GM10248 (cell line): ENCODE measurements around the gene TCEANC2.

Experiments
- CTCF ChIA-PET: fragments of 300-600 bp; sonication (Branson Sonifier 250); formaldehyde crosslinking; extraction: SDS; loops from one replicate; lab custom pipeline; 2021; ENCODE audit warnings: antibody characterized with exemption; lab: Yijun Ruan, JAX
- POLR2A ChIA-PET: fragments of 350-650 bp; sonication (Branson Sonifier 250); formaldehyde crosslinking; extraction: SDS; loops from one replicate; lab custom pipeline; 2020; ENCODE audit warnings: antibody characterized with exemption; lab: Yijun Ruan, JAX
- DNase-seq: peaks from one replicate; pipeline ENCODE4 v3.0.0; 2012; ENCODE audit errors: extremely low spot score
- TF ChIP-seq, protein P1 (sequence below): IDR thresholded peaks from 2 replicates; pipeline ENCODE4 v1.5.1; 2012; ENCODE audit warnings: mild to moderate bottlenecking, low read depth; ENCODE audit errors: extremely low read depth, missing control alignments, control extremely low read depth

Gene TCEANC2

DNA sequence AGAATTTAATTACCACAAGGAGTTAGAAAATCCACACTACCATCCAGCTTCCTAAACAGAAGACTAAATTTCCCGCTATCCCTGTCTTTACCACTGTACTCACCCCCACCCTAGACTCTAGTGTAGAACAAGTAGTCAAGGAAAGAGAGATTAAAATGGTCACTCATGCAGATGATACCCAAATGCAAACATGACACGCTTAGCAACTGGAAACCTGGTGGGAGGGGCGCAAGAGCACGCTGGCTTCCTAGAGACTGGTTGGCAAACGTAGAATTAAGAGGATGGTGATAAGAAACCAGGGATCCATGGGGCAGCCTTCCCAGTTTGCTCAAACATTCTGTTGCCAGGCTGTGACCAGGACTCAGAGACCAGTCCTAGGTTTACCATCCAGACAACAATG lies 25.6 kb upstream of the TCEANC2 start:
- ChIA-PET POLR2A (no interaction called here), CTCF (interaction anchor here (1.1 to 1.3 kb wide), 2 partner anchors 11 to 193 kb away, joined by 3 to 4 read pairs; no protein-coding TSS in a partner anchor)
- TF ChIP-seq, protein P1, sequence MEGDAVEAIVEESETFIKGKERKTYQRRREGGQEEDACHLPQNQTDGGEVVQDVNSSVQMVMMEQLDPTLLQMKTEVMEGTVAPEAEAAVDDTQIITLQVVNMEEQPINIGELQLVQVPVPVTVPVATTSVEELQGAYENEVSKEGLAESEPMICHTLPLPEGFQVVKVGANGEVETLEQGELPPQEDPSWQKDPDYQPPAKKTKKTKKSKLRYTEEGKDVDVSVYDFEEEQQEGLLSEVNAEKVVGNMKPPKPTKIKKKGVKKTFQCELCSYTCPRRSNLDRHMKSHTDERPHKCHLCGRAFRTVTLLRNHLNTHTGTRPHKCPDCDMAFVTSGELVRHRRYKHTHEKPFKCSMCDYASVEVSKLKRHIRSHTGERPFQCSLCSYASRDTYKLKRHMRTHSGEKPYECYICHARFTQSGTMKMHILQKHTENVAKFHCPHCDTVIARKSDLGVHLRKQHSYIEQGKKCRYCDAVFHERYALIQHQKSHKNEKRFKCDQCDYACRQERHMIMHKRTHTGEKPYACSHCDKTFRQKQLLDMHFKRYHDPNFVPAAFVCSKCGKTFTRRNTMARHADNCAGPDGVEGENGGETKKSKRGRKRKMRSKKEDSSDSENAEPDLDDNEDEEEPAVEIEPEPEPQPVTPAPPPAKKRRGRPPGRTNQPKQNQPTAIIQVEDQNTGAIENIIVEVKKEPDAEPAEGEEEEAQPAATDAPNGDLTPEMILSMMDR = no peak
- no peak for DNase-seq

DNA sequence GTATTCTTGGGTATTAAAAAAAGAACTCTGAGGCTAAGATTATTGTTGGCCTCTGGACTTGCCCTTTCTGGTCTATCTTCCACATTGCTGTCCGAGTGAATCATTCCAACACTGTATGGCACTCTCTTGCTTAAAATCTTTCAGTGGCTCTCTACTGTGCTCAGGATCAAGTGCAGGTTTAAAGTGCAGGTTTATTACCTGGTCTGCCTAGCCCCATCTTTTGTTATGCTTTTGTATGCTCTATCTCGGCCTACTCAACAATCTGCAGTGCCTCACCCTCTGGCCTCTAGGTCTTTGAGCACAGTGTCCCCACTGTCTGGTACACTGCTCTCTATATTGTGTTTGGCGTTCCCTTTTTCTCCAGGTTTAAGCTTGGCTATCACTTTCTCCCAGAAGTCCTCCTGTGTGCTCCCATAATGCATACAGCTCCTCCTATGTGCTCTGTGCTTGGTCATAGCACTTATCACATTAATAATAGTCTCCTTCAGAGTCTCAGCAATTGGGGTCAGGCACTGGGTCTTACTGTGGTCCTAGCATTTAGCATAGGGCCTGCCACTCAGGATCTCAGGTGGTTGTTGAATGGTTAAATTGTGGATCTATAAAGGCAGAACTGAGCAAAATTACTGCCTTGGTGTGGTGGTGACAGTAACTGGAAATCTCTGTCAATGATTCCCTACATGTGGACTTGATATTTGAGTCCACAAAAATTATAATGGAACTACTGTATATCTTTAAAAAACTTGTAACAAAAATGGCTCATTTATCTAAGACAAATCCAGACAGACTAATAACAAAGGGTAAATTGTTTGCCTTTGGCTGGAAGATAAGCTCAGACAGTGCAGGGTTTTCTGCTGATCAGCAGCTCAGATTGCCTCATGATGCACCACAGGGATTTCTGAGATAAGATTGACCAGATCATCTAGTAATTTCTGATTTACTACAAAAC lies 24.8 kb upstream of the TCEANC2 start:
- POLR2A ChIA-PET = no interaction called here

DNA sequence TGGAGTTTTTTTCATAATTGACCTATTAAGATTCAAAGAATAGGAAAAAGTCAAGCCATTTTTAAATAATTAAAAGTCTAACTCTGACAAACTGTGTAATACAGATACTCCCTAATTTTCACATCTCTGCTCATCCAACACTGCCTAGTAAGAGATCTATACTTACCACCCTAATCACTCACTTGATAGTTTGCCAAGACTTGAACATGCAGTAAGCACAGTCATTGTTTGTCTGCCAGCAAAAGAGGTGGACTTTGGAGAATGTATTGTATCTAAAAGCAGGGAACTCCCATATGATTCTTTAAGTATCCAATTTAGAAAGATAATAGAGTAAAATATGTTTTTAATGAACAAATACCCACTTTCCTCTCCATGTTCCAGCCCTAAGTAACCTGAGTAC lies 15.9 kb upstream of the TCEANC2 start:
- no peak for DNase-seq
- POLR2A ChIA-PET = no interaction called here
- TF ChIP-seq, protein P1 = no peak
- CTCF ChIA-PET = interaction anchor here (0.6 kb wide), 1 partner anchor 85 kb away, joined by 3 read pairs; no protein-coding TSS in a partner anchor

More for the DNA sequence above, 24.8 kb upstream of the TCEANC2 start:
- CTCF ChIA-PET = interaction anchor here (1.0 to 1.3 kb wide), 3 partner anchors 12 to 194 kb away, joined by 3 to 4 read pairs (median 3); no protein-coding TSS in a partner anchor
- no peak for DNase-seq
- TF ChIP-seq, protein P1 = no peak

DNA sequence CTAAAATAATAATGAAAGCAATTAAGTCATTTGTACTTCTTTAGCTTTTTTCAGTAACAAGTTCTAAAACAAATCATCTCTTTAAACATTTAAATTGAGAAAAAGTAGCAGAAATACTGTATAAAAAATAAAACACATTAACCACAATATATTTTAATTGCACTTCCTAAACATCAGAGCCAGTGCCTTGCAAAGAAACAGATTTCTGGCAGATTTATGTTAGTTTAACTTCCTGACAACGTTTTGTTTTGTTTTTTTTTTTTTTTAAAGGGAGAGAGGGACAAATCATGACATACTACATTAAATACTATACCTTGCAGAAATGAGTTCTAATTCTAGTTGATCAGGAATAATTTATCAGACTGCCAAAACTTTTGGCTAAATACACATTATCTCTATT lies 11.6 kb upstream of the TCEANC2 start:
- no peak for DNase-seq
- ChIA-PET POLR2A (interaction anchor here (1.1 kb wide), 1 partner anchor 11 kb away, joined by 4 read pairs; the partner anchor contains the start of gene TMEM59), CTCF (interaction anchor here (1.1 to 2.8 kb wide), 2 partner anchors 11 to 15 kb away, joined by 3 to 12 read pairs; partner anchors contain the start of gene TMEM59)
- TF ChIP-seq, protein P1 = no peak

DNA sequence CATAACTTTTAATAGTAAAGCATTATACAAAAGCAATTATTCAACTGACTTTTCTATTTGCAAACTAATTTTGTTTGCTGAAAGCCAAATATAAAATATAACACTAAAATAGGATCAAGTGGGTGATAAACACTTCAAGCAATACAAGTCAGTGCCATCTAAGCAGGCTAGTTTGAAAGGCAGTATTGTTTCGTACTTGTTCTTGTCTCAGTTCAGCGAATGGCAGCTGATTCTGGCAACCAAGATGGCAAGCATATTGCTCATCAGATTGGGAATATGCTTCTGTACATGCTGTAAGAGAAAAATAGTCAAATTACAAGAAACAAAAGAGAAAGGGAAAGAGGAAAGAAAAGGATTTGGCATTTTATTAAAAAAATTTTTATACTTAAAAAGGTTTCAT lies 7.9 kb upstream of the TCEANC2 start:
- TF ChIP-seq, protein P1 = no peak
- POLR2A ChIA-PET = no interaction called here
- CTCF ChIA-PET = no interaction called here

DNA sequence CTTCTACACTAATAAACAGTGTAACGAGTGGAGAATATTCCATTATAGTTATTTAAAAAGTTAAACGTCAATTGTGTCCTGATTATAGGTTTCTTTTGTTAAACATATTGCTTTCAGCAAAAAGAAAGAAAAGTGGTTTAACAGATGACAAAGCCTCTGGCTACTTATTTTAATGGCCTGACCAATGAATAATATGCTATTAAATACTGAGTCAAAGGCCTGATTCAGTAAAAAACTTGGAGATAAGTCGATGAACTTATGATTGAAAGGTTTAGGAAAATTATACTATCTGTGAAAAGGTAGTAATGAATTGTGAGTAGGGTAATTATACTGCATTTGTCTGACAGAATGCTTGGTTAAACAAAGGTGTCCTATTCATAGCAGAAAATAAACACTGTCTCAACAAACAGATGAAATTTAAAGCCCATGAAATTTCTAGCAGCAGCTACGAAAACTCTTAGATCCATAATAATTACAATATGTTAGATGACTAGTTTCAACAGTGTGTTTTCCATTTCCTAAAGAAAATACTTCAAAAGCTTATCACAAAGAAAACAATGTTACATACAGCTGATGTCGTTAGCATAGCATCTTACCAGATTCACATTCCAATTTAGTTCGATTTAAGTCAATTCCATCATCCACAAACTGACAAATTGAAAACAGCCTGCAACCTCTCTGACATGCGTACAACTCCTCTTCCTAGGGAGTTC lies 6.6 kb upstream of the TCEANC2 start:
- POLR2A ChIA-PET = no interaction called here
- CTCF ChIA-PET = interaction anchor here (2.4 kb wide), 1 partner anchor 87 kb away, joined by 7 read pairs; no protein-coding TSS in a partner anchor

More for the DNA sequence above, 7.9 kb upstream of the TCEANC2 start:
- no peak for DNase-seq

More for the DNA sequence above, 6.6 kb upstream of the TCEANC2 start:
- DNase-seq = no peak
- TF ChIP-seq, protein P1 = no peak
